Lower lobe of right lung (tissue), 2 donors: Measurements from ENCODE around the gene PLEKHA6. TPM values are rescaled to one million over a fixed set of nuclear protein-coding genes. Genes with fewer than 3 reads are reported as not detected.

Source experiments
- ATAC-seq, 2 donors: fragments of 200-7000 bp; cut with Tn5 transposase; one replicate each; pipeline ENCODE4 v1.9.1; 2020 to 2022; ENCODE audit warnings: mild to moderate bottlenecking in 2 of 2, moderate library complexity in 2 of 2
- DNase-seq: peaks from one replicate; pipeline ENCODE4 v3.0.0-alpha.2; 2020
- H3K27ac ChIP-seq: fragments of 200-600 bp; one replicate; pipeline ENCODE4 v1.8.0; 2022
- H3K27me3 ChIP-seq: fragments of 200-600 bp; one replicate; pipeline ENCODE4 v1.8.0; 2022; ENCODE audit warnings: low read depth
- H3K36me3 ChIP-seq: fragments of 200-600 bp; one replicate; pipeline ENCODE4 v1.8.0; 2022; ENCODE audit warnings: mild to moderate bottlenecking
- H3K4me1 ChIP-seq: fragments of 200-600 bp; one replicate; pipeline ENCODE4 v1.8.0; 2022
- H3K4me3 ChIP-seq: fragments of 200-600 bp; one replicate; pipeline ENCODE4 v1.8.0; 2022; ENCODE audit warnings: mild to moderate bottlenecking
- H3K9me3 ChIP-seq: fragments of 200-600 bp; one replicate; pipeline ENCODE4 v1.8.0; 2022
- intact Hi-C: fragments of 100-400 bp; cut with DNase I; formaldehyde crosslinking; loops from one replicate; pipeline ENCODE4 v1.11.0; 2022
- total RNA-seq: library from RNA; stranded (reverse); fragmentation: NEBNext Ultra II Directional; extraction: Animal tissue kit (Norgen Biotek cat#: 25700); gene quantifications from one replicate; pipeline ENCODE4 v1.2.1, GENCODE V29; 2021
- TF ChIP-seq, protein P1 (sequence below): fragments of 200-600 bp; IDR thresholded peaks from one replicate; pipeline ENCODE4 v1.8.0; 2022; ENCODE audit warnings: antibody characterized with exemption, mild to moderate bottlenecking
- donor health status: DM: no; HTN: yes; CAD: no; lungs with severe emphysema.

The PLEKHA6 gene
- total RNA-seq, 1 donor from 2014 or later: 7.6 TPM

DNA sequence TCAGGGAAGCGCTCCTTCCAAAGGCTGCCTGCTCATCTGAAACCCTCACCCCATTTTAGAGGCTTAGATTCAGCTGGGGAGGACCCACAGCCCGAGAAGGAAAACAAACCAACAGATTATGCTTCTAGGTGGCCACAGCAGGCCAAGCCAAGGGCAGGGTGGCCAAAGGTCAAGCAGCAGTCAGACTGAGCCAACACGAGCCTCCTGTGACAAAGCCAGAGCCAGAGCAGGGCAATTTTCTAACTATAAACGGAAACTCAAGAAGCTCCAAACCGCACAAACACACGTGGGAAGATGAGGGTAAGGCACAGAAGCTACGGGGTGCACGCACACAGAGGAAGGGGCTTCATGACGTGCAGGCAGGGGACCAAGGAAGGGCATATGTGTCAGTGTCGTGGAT lies 64.1 kb downstream of the PLEKHA6 start:
- intact Hi-C loops: no loop called here
- H3K27me3 ChIP-seq: no peaks in the 10 kb centered on the region
- H3K36me3 ChIP-seq: no peaks in the 10 kb centered on the region
- no peak overlapping the region for H3K4me3 ChIP-seq
- H3K4me1 ChIP-seq: peaks cover 30% of the 10 kb centered on the region
- ATAC-seq (no peak), DNase-seq (no peak)
- no peaks in the 10 kb centered on the region for H3K9me3 ChIP-seq
- TF ChIP-seq, protein P1, sequence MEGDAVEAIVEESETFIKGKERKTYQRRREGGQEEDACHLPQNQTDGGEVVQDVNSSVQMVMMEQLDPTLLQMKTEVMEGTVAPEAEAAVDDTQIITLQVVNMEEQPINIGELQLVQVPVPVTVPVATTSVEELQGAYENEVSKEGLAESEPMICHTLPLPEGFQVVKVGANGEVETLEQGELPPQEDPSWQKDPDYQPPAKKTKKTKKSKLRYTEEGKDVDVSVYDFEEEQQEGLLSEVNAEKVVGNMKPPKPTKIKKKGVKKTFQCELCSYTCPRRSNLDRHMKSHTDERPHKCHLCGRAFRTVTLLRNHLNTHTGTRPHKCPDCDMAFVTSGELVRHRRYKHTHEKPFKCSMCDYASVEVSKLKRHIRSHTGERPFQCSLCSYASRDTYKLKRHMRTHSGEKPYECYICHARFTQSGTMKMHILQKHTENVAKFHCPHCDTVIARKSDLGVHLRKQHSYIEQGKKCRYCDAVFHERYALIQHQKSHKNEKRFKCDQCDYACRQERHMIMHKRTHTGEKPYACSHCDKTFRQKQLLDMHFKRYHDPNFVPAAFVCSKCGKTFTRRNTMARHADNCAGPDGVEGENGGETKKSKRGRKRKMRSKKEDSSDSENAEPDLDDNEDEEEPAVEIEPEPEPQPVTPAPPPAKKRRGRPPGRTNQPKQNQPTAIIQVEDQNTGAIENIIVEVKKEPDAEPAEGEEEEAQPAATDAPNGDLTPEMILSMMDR: no peak
- H3K27ac ChIP-seq: peak overlapping the region; percentile 18

DNA sequence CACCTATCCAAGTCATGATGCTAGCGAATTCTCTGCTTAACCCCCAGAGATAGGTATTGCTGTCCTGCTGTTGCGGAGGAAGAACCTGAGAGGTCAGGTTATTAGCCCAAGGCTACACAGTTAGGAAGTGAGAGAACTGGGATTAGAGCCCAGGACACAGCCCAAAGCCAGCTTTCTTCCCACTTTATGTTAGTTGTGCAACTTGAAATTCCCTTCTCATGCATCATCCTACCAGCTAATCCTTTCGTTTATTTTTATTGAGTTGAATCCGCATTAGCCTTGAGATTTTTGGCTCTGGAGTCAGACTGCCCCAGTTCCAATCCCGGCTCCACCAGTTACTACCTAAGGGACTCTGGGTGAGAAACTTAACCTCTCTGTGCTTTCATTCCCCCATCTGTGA lies 65.4 kb downstream of the PLEKHA6 start:
- TF ChIP-seq, protein P1: no peak
- intact Hi-C loops: no loop called here

DNA sequence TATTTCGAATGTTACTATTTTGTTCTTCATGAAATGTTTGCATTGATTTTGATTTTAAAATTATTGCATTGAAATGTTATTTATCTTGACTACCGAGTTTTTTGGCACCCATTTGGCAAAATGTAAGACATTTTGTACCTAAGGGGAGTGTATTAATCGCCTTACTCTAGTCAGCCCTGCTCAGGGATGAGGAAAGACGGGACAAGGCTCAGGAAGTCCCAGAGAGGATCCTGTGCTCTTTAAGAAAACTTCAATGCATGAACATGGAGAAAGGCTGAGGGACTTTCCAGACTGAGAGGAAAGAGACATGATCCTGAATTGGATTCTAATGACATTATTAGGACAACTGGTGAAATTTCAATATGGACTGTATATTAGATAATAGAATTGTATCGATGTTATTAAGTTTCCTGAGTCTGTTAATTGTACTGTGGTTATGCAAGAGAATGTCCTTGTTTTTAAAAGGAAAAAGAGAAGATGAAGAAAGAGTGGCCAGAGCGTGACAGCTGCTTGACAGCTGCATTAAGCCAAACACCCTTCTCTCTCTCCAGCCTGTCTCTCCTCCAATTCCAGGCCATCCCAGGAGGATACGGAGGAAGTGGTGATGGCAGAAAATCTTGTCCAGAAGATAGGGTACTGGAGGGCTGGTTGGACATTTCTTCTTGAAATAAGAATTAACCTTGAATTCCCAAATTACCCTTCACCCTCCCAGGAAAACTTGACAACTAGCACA lies 66.0 kb downstream of the PLEKHA6 start:
- TF ChIP-seq, protein P1: no peak
- Histone ChIP-seq H3K27me3 (no peaks in the 10 kb centered on the region), H3K9me3 (no peaks in the 10 kb centered on the region), H3K27ac (peak overlapping the region; percentile 68), H3K4me1 (peaks cover 31% of the 10 kb centered on the region), H3K36me3 (no peaks in the 10 kb centered on the region), H3K4me3 (no peak overlapping the region)
- intact Hi-C loops: no loop called here
- DNase-seq (no peak), ATAC-seq (peak; percentile 38 to 42)

More for the DNA sequence above, 65.4 kb downstream of the PLEKHA6 start:
- Histone ChIP-seq H3K27ac (peak overlapping the region; percentile 68), H3K9me3 (no peaks in the 10 kb centered on the region), H3K27me3 (no peaks in the 10 kb centered on the region), H3K4me3 (no peak overlapping the region), H3K36me3 (no peaks in the 10 kb centered on the region), H3K4me1 (peaks cover 28% of the 10 kb centered on the region)
- DNase-seq (no peak), ATAC-seq (peak; percentile 44 to 55)

DNA sequence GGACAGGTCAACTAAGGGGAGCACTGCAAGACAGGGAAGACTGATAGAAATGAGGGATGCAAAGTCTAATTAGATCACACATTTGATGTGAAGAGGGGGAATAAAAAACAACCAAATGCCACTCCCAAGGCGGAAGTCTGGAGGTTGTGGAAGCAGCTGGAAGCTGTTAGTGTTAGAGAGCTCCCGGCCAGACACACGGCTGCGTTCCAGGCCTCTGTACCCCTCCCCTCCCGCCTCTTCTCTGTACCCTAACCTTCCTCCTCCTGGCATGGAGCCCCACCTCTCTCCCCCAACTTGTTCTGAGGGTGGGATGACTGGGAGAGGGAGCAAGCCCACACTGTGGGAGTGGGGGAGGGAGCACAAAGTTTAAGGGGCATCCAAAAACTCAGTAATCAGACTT lies 67.0 kb downstream of the PLEKHA6 start:
- no peaks in the 10 kb centered on the region for H3K9me3 ChIP-seq
- intact Hi-C loops: no loop called here
- no peaks in the 10 kb centered on the region for H3K36me3 ChIP-seq
- ATAC-seq: no peak
- no peak overlapping the region for H3K27ac ChIP-seq
- H3K4me1 ChIP-seq: peaks cover 42% of the 10 kb centered on the region
- H3K27me3 ChIP-seq: no peaks in the 10 kb centered on the region
- no peak overlapping the region for H3K4me3 ChIP-seq
- TF ChIP-seq, protein P1: no peak
- no peak for DNase-seq

DNA sequence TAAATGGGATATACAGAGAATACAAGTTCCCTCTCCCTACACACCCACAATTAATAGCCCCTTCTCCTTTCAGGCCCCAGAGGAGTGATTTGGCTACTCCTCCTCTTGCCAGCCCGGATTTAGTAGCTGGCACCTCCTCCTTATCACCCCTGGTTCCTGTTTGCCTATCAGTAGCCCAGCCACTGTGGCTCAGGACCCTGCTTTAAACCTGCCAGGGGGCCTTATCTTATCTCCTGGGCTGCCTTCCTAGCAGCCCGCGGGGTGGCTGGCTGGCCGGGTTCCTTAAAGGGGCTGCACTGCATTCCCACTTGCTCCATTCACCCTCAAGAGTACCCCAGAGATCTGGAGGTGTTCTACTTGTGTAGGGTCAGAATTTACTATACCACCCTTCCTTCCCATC lies 70.4 kb downstream of the PLEKHA6 start:
- no peak overlapping the region for H3K4me3 ChIP-seq
- no peaks in the 10 kb centered on the region for H3K9me3 ChIP-seq
- H3K4me1 ChIP-seq: peaks cover 45% of the 10 kb centered on the region
- DNase-seq: no peak
- H3K27ac ChIP-seq: no peak overlapping the region
- intact Hi-C loops: no loop called here
- TF ChIP-seq, protein P1: no peak
- H3K27me3 ChIP-seq: no peaks in the 10 kb centered on the region
- H3K36me3 ChIP-seq: no peaks in the 10 kb centered on the region
- ATAC-seq: no peak
